ENCODE results near the gene FUT8. TPM values are rescaled to one million over a fixed set of nuclear protein-coding genes. Genes with fewer than 3 reads are reported as not detected.

The FUT8 gene
- total RNA-seq: 10 to 100 TPM; 15.2 to 38.0 (median 20.7) TPM

- Histone ChIP-seq H3K36me3 (no peaks in the 10 kb centered on the region), H3K27me3 (no peaks in the 10 kb centered on the region)
Measured at GRCh38 chr14:65412032-65412846, at the start of gene FUT8. TSS of gene FUT8 (plus strand) at chr14:65412730. CDS start at chr14:65561564, 148,834 bp downstream.

GRCh38 chr14:65366802-65367565 lies 45.5 kb upstream of the FUT8 start:
- Histone ChIP-seq H3K9me3 (no peaks in the 10 kb centered on the region), H3K4me1 (no peaks in the 10 kb centered on the region), H3K27ac (no peak overlapping the region), H3K4me3 (no peak overlapping the region), H3K27me3 (no peaks in the 10 kb centered on the region), H3K36me3 (no peaks in the 10 kb centered on the region)
- no peak for DNase-seq (ENCODE audit: low spot score in 2 of 2)
- 94% methylated on average over 3 of the region's 3 CpGs for WGBS
- no peak for TF ChIP-seq EP300 (IDR thresholded peaks at IDR 0.05)
- TF ChIP-seq, protein P1, sequence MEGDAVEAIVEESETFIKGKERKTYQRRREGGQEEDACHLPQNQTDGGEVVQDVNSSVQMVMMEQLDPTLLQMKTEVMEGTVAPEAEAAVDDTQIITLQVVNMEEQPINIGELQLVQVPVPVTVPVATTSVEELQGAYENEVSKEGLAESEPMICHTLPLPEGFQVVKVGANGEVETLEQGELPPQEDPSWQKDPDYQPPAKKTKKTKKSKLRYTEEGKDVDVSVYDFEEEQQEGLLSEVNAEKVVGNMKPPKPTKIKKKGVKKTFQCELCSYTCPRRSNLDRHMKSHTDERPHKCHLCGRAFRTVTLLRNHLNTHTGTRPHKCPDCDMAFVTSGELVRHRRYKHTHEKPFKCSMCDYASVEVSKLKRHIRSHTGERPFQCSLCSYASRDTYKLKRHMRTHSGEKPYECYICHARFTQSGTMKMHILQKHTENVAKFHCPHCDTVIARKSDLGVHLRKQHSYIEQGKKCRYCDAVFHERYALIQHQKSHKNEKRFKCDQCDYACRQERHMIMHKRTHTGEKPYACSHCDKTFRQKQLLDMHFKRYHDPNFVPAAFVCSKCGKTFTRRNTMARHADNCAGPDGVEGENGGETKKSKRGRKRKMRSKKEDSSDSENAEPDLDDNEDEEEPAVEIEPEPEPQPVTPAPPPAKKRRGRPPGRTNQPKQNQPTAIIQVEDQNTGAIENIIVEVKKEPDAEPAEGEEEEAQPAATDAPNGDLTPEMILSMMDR (IDR thresholded peaks at IDR 0.05): no peak
- TF ChIP-seq POLR2A (IDR thresholded peaks at IDR 0.05): no peak
- TF ChIP-seq POLR2AphosphoS5 (IDR thresholded peaks at IDR 0.05): no peak

More at GRCh38 chr14:65412032-65412846, at the start of gene FUT8:
- H3K27ac ChIP-seq: peak within 1 kb of the TSS; percentile 94
- no peak for TF ChIP-seq EP300 (IDR thresholded peaks at IDR 0.05)
- TF ChIP-seq POLR2AphosphoS5 (IDR thresholded peaks at IDR 0.05): peak in 2 of 3 donors; percentile 84 to 94
- peak; percentile 10 to 62 for TF ChIP-seq POLR2A (IDR thresholded peaks at IDR 0.05)
- TF ChIP-seq, protein P1 (IDR thresholded peaks at IDR 0.05): peak in 1 of 2 donors; percentile 63
- peak within 1 kb of the TSS; percentile 77 for H3K4me3 ChIP-seq
- no peaks in the 10 kb centered on the region for H3K9me3 ChIP-seq
- WGBS: no CpG with 5 or more reads among the region's 85 CpGs
- peak; percentile 95 for DNase-seq (ENCODE audit: low spot score in 2 of 2)
- H3K4me1 ChIP-seq: peaks cover 13% of the 10 kb centered on the region

DNA sequence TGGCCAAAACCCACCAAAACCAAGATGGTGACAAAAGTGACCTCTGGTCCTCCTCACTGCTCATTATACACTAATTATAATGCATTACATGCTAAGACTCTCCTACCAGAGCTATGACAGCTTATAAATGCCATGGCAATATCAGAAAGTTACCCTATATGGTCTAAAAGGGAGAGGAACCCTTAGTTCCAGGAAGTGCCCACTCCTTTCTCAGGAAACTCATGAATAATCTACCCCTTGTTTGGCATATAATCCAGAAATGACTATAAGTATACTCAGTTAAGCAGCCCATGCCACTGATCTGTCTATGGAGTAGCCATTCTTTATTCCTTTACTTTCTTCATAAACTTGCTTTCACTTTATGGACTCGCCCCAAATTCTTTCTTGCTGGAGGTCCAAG lies 43.0 kb upstream of the FUT8 start:
- Histone ChIP-seq H3K36me3 (no peaks in the 10 kb centered on the region), H3K27ac (no peak overlapping the region), H3K4me3 (no peak overlapping the region), H3K27me3 (no peaks in the 10 kb centered on the region), H3K9me3 (no peaks in the 10 kb centered on the region), H3K4me1 (peaks cover 2% of the 10 kb centered on the region)
- WGBS: 88% methylated on average over 1 of the region's 1 CpG
- TF ChIP-seq POLR2AphosphoS5 (IDR thresholded peaks at IDR 0.05): no peak
- no peak for TF ChIP-seq POLR2A (IDR thresholded peaks at IDR 0.05)
- TF ChIP-seq, protein P1 (IDR thresholded peaks at IDR 0.05): no peak
- TF ChIP-seq EP300 (IDR thresholded peaks at IDR 0.05): no peak
- DNase-seq (ENCODE audit: low spot score in 2 of 2): no peak

- TF ChIP-seq POLR2A (IDR thresholded peaks at IDR 0.05) (no peak), EP300 (IDR thresholded peaks at IDR 0.05) (no peak), POLR2AphosphoS5 (IDR thresholded peaks at IDR 0.05) (no peak)
- TF ChIP-seq, protein P1 (IDR thresholded peaks at IDR 0.05): no peak
- Histone ChIP-seq H3K4me3 (no peak overlapping the region), H3K4me1 (peaks cover 2% of the 10 kb centered on the region), H3K27ac (no peak overlapping the region), H3K9me3 (no peaks in the 10 kb centered on the region), H3K36me3 (no peaks in the 10 kb centered on the region), H3K27me3 (no peaks in the 10 kb centered on the region)
- no peak for DNase-seq (ENCODE audit: low spot score in 2 of 2)
- 81% methylated on average over 7 of the region's 7 CpGs for WGBS
Measured at GRCh38 chr14:65370801-65371248, 41.7 kb upstream of the FUT8 start.

- peaks cover 2% of the 10 kb centered on the region for H3K4me1 ChIP-seq
- TF ChIP-seq EP300 (IDR thresholded peaks at IDR 0.05) (no peak), POLR2AphosphoS5 (IDR thresholded peaks at IDR 0.05) (no peak), POLR2A (IDR thresholded peaks at IDR 0.05) (no peak)
- TF ChIP-seq, protein P1 (IDR thresholded peaks at IDR 0.05): no peak
- no peaks in the 10 kb centered on the region for H3K9me3 ChIP-seq
- 91% methylated on average over 2 of the region's 2 CpGs for WGBS
- no peaks in the 10 kb centered on the region for H3K36me3 ChIP-seq
- H3K27ac ChIP-seq: no peak overlapping the region
- H3K27me3 ChIP-seq: no peaks in the 10 kb centered on the region
- H3K4me3 ChIP-seq: no peak overlapping the region
- no peak for DNase-seq (ENCODE audit: low spot score in 2 of 2)
Measured at GRCh38 chr14:65371784-65372183, 40.7 kb upstream of the FUT8 start.

Data from suprapubic skin (tissue), 4 donors.